ENCODE measurements around the gene TRIM15. TPM values are rescaled to one million over a fixed set of nuclear protein-coding genes. Genes with fewer than 3 reads are reported as not detected.

The TRIM15 gene
- total RNA-seq, 4 donors from 2014 or later, result not detected

- 67 to 76% methylated on average over 3 of the region's 3 CpGs for WGBS, 2 donors
- Histone ChIP-seq H3K36me3 (no peaks in the 10 kb centered on the region), H3K27ac (no peak overlapping the region), H3K9me3 (no peaks in the 10 kb centered on the region), H3K4me3 (no peak overlapping the region), H3K27me3 (peaks cover 0 to 3% of the 10 kb centered on the region in 2 donors), H3K4me1 (peaks cover 0 to 13% (median 1%) of the 10 kb centered on the region in 4 donors)
- DNase-seq (ENCODE audit: low spot score in 2 of 2), result no peak
- TF ChIP-seq CTCF (IDR thresholded peaks at IDR 0.05), result no peak
- TF ChIP-seq EP300 (IDR thresholded peaks at IDR 0.05), result no peak
Measured at GRCh38 chr6:30158475-30159040, 4.8 kb upstream of the TRIM15 start.

- no peak for DNase-seq (ENCODE audit: low spot score in 2 of 2)
- TF ChIP-seq EP300 (IDR thresholded peaks at IDR 0.05) (no peak), CTCF (IDR thresholded peaks at IDR 0.05) (no peak), POLR2A (IDR thresholded peaks at IDR 0.05) (no peak)
- 89 to 90% methylated on average over 17 of the region's 17 CpGs for whole genome bisulfite sequencing, 2 donors
- peaks cover 0 to 4% of the 10 kb centered on the region in 2 donors for H3K27me3 ChIP-seq
- H3K9me3 ChIP-seq, result no peaks in the 10 kb centered on the region
- H3K4me3 ChIP-seq, result no peak overlapping the region
- no peaks in the 10 kb centered on the region for H3K36me3 ChIP-seq
- H3K27ac ChIP-seq, result no peak overlapping the region
- H3K4me1 ChIP-seq, result peaks cover 0 to 13% (median 0%) of the 10 kb centered on the region in 4 donors
Measured at GRCh38 chr6:30160008-30160784, 3.1 kb upstream of the TRIM15 start.

GRCh38 chr6:30160785-30161531, 2.4 kb upstream of the TRIM15 start, which contains the start of gene TRIM10:
TRIM10 (minus strand) TSS chr6:30161211; CDS start chr6:30160858, 353 bp downstream.
- H3K4me3 ChIP-seq, result no peak within 1 kb of the TSS
- peaks cover 0 to 9% (median 0%) of the 10 kb centered on the region in 4 donors for H3K4me1 ChIP-seq
- WGBS, 2 donors, result 70 to 88% methylated on average over 4 of the region's 4 CpGs
- no peaks in the 10 kb centered on the region for H3K36me3 ChIP-seq
- H3K9me3 ChIP-seq, result no peaks in the 10 kb centered on the region
- no peak for TF ChIP-seq CTCF (IDR thresholded peaks at IDR 0.05)
- TF ChIP-seq EP300 (IDR thresholded peaks at IDR 0.05), result no peak
- no peak for TF ChIP-seq POLR2A (IDR thresholded peaks at IDR 0.05)
- peaks cover 0 to 4% of the 10 kb centered on the region in 2 donors for H3K27me3 ChIP-seq
- no peak within 1 kb of the TSS for H3K27ac ChIP-seq
- DNase-seq (ENCODE audit: low spot score in 2 of 2), result no peak

GRCh38 chr6:30162265-30163089, 869 bp upstream of the TRIM15 start:
- Histone ChIP-seq H3K4me3 (no peak overlapping the region), H3K27ac (peak overlapping the region in 1 of 4 donors; percentile 30), H3K9me3 (no peaks in the 10 kb centered on the region), H3K27me3 (peaks cover 0 to 13% of the 10 kb centered on the region in 2 donors), H3K36me3 (no peaks in the 10 kb centered on the region), H3K4me1 (no peaks in the 10 kb centered on the region)
- WGBS, 2 donors, result 75 to 80% methylated on average over 12 of the region's 12 CpGs
- no peak for TF ChIP-seq EP300 (IDR thresholded peaks at IDR 0.05)
- TF ChIP-seq CTCF (IDR thresholded peaks at IDR 0.05), result no peak
- TF ChIP-seq POLR2A (IDR thresholded peaks at IDR 0.05), result no peak
- no peak for DNase-seq (ENCODE audit: low spot score in 2 of 2)

Data from tibial nerve (tissue), 4 donors.